ENCODE measurements around the gene EIF3B.

Gene EIF3B

GRCh38 chr7:2403718-2404648, 49.4 kb downstream of the EIF3B start:
- DNase-seq (ENCODE audit: low spot score): peak; percentile 43
- H3K23ac ChIP-seq (ENCODE audit: low read depth, low read length, poor library complexity): peak overlapping the region; percentile 80
- no peak overlapping the region for H3K27ac ChIP-seq (replicated peaks; ENCODE audit: low read length)
- H2AK5ac ChIP-seq (ENCODE audit: low read depth, low read length): peak overlapping the region; percentile 11
- H2AFZ ChIP-seq (ENCODE audit: low read length): peak overlapping the region; percentile 98
- no CpG with 5 or more reads among the region's 71 CpGs for WGBS, 2 donors (ENCODE audit: extremely low coverage in 2 of 2, insufficient read length in 2 of 2, insufficient replicate concordance in 1 of 2)
- H3K4me3 ChIP-seq (ENCODE audit: low read length in 2 of 2): peak overlapping the region; percentile 83 to 98
- peak overlapping the region; percentile 96 for H3K4me2 ChIP-seq (ENCODE audit: insufficient read depth, low read length, poor library complexity, severe bottlenecking)
- H4K8ac ChIP-seq (ENCODE audit: low read depth, low read length): no peak overlapping the region
- H3K36me3 ChIP-seq (replicated peaks in 1 of 2; ENCODE audit: control insufficient read depth in 2 of 2, insufficient read depth in 2 of 2, low read length in 2 of 2): peaks cover 0 to 2% of the 10 kb centered on the region in 2 donors
- no peak overlapping the region for H2BK120ac ChIP-seq (ENCODE audit: low read depth, low read length)
- H3K14ac ChIP-seq (ENCODE audit: low read length): peak overlapping the region; percentile 63
- H3K9me3 ChIP-seq (replicated peaks in 1 of 2; ENCODE audit: control insufficient read depth in 2 of 2, insufficient read depth in 1 of 2, low read depth in 1 of 2, low read length in 2 of 2): peaks cover 0 to 2% of the 10 kb centered on the region in 2 donors
- peak overlapping the region; percentile 84 for H3K9ac ChIP-seq (ENCODE audit: low read depth, low read length, poor library complexity)
- H3K79me1 ChIP-seq (ENCODE audit: low read depth, low read length): peaks cover 6% of the 10 kb centered on the region
- H3K18ac ChIP-seq (ENCODE audit: low read length): peak overlapping the region; percentile 94
- H3K27me3 ChIP-seq (ENCODE audit: control insufficient read depth in 3 of 3, insufficient read depth in 3 of 3, low read depth in 1 of 3, low read length in 3 of 3): no peaks in the 10 kb centered on the region
- peaks cover 16 to 18% of the 10 kb centered on the region in 2 donors for H3K4me1 ChIP-seq (ENCODE audit: control insufficient read depth in 2 of 2, insufficient read depth in 1 of 2, low read depth in 1 of 2, low read length in 2 of 2)
- H2BK15ac ChIP-seq (ENCODE audit: low read length): peak overlapping the region; percentile 17
- H4K91ac ChIP-seq (ENCODE audit: low read depth, low read length, poor library complexity): no peak overlapping the region
- no peak overlapping the region for H2BK12ac ChIP-seq (ENCODE audit: low read length)
- H2BK5ac ChIP-seq (ENCODE audit: low read length): no peak overlapping the region
- H3K4ac ChIP-seq (ENCODE audit: low read length): no peak overlapping the region

GRCh38 chr7:2404714-2405119, 50.1 kb downstream of the EIF3B start:
- H3K79me1 ChIP-seq (ENCODE audit: low read depth, low read length): peaks cover 6% of the 10 kb centered on the region

GRCh38 chr7:2405201-2405600, 50.6 kb downstream of the EIF3B start:
- no peak overlapping the region for H2BK5ac ChIP-seq (ENCODE audit: low read length)
- H3K27ac ChIP-seq (replicated peaks; ENCODE audit: low read length): no peak overlapping the region
- no peak overlapping the region for H3K4me3 ChIP-seq (ENCODE audit: low read length in 2 of 2)
- peaks cover 0 to 2% of the 10 kb centered on the region in 2 donors for H3K36me3 ChIP-seq (replicated peaks in 1 of 2; ENCODE audit: control insufficient read depth in 2 of 2, insufficient read depth in 2 of 2, low read length in 2 of 2)
- no peak overlapping the region for H2BK12ac ChIP-seq (ENCODE audit: low read length)
- H4K8ac ChIP-seq (ENCODE audit: low read depth, low read length): no peak overlapping the region
- peaks cover 6% of the 10 kb centered on the region for H3K79me1 ChIP-seq (ENCODE audit: low read depth, low read length)
- H2BK120ac ChIP-seq (ENCODE audit: low read depth, low read length): no peak overlapping the region
- no peak overlapping the region for H3K9ac ChIP-seq (ENCODE audit: low read depth, low read length, poor library complexity)
- no peak for DNase-seq (ENCODE audit: low spot score)
- peaks cover 0 to 2% of the 10 kb centered on the region in 2 donors for H3K9me3 ChIP-seq (replicated peaks in 1 of 2; ENCODE audit: control insufficient read depth in 2 of 2, insufficient read depth in 1 of 2, low read depth in 1 of 2, low read length in 2 of 2)
- H3K4me1 ChIP-seq (ENCODE audit: control insufficient read depth in 2 of 2, insufficient read depth in 1 of 2, low read depth in 1 of 2, low read length in 2 of 2): peaks cover 15% of the 10 kb centered on the region in 2 donors
- H2BK15ac ChIP-seq (ENCODE audit: low read length): no peak overlapping the region
- no CpG with 5 or more reads among the region's 10 CpGs for WGBS, 2 donors (ENCODE audit: extremely low coverage in 2 of 2, insufficient read length in 2 of 2, insufficient replicate concordance in 1 of 2)
- H2AK5ac ChIP-seq (ENCODE audit: low read depth, low read length): peak overlapping the region; percentile 75
- no peak overlapping the region for H3K18ac ChIP-seq (ENCODE audit: low read length)
- H3K4me2 ChIP-seq (ENCODE audit: insufficient read depth, low read length, poor library complexity, severe bottlenecking): no peak overlapping the region
- H4K91ac ChIP-seq (ENCODE audit: low read depth, low read length, poor library complexity): no peak overlapping the region
- H3K23ac ChIP-seq (ENCODE audit: low read depth, low read length, poor library complexity): no peak overlapping the region
- no peak overlapping the region for H2AFZ ChIP-seq (ENCODE audit: low read length)
- no peak overlapping the region for H3K14ac ChIP-seq (ENCODE audit: low read length)
- H3K27me3 ChIP-seq (ENCODE audit: control insufficient read depth in 3 of 3, insufficient read depth in 3 of 3, low read depth in 1 of 3, low read length in 3 of 3): no peaks in the 10 kb centered on the region
- no peak overlapping the region for H3K4ac ChIP-seq (ENCODE audit: low read length)

More at GRCh38 chr7:2404714-2405119, 50.1 kb downstream of the EIF3B start:
- peaks cover 0 to 2% of the 10 kb centered on the region in 2 donors for H3K36me3 ChIP-seq (replicated peaks in 1 of 2; ENCODE audit: control insufficient read depth in 2 of 2, insufficient read depth in 2 of 2, low read length in 2 of 2)
- no peak overlapping the region for H2BK15ac ChIP-seq (ENCODE audit: low read length)
- H3K14ac ChIP-seq (ENCODE audit: low read length): no peak overlapping the region
- no CpG with 5 or more reads among the region's 12 CpGs for WGBS, 2 donors (ENCODE audit: extremely low coverage in 2 of 2, insufficient read length in 2 of 2, insufficient replicate concordance in 1 of 2)
- H3K27ac ChIP-seq (replicated peaks; ENCODE audit: low read length): no peak overlapping the region
- H2BK12ac ChIP-seq (ENCODE audit: low read length): no peak overlapping the region
- no peak overlapping the region for H2BK5ac ChIP-seq (ENCODE audit: low read length)
- H3K18ac ChIP-seq (ENCODE audit: low read length): peak overlapping the region; percentile 41
- no peak overlapping the region for H4K8ac ChIP-seq (ENCODE audit: low read depth, low read length)
- H2BK120ac ChIP-seq (ENCODE audit: low read depth, low read length): no peak overlapping the region
- H3K4me1 ChIP-seq (ENCODE audit: control insufficient read depth in 2 of 2, insufficient read depth in 1 of 2, low read depth in 1 of 2, low read length in 2 of 2): peaks cover 16 to 18% of the 10 kb centered on the region in 2 donors
- H3K4me2 ChIP-seq (ENCODE audit: insufficient read depth, low read length, poor library complexity, severe bottlenecking): no peak overlapping the region
- H3K9me3 ChIP-seq (replicated peaks in 1 of 2; ENCODE audit: control insufficient read depth in 2 of 2, insufficient read depth in 1 of 2, low read depth in 1 of 2, low read length in 2 of 2): peaks cover 0 to 2% of the 10 kb centered on the region in 2 donors
- no peak overlapping the region for H3K23ac ChIP-seq (ENCODE audit: low read depth, low read length, poor library complexity)
- H2AFZ ChIP-seq (ENCODE audit: low read length): no peak overlapping the region
- DNase-seq (ENCODE audit: low spot score): no peak
- H2AK5ac ChIP-seq (ENCODE audit: low read depth, low read length): peak overlapping the region; percentile 11
- H3K4ac ChIP-seq (ENCODE audit: low read length): no peak overlapping the region
- H3K27me3 ChIP-seq (ENCODE audit: control insufficient read depth in 3 of 3, insufficient read depth in 3 of 3, low read depth in 1 of 3, low read length in 3 of 3): no peaks in the 10 kb centered on the region
- H4K91ac ChIP-seq (ENCODE audit: low read depth, low read length, poor library complexity): no peak overlapping the region
- peak overlapping the region in 1 of 2 donors; percentile 83 for H3K4me3 ChIP-seq (ENCODE audit: low read length in 2 of 2)
- H3K9ac ChIP-seq (ENCODE audit: low read depth, low read length, poor library complexity): no peak overlapping the region
